Endothelial cell of umbilical vein (primary cell): ENCODE results near the gene ZBTB20. TPM values are rescaled to one million over a fixed set of nuclear protein-coding genes. Genes with fewer than 3 reads are reported as not detected.

ENCODE experiments used
- BruUV-seq: library from RNA; stranded (reverse); fragments of 400-500 nt; replicated peaks from 2 replicates; lab custom pipeline; 2021; lab: Mats Ljungman, UMichigan
- CTCF ChIA-PET: fragments of 300-600, 350-600 bp; sonication (Branson Sonifier 250); formaldehyde crosslinking; loops from one replicate; lab custom pipeline; 2021; ENCODE audit warnings: antibody characterized with exemption, inconsistent platforms; lab: Charles Lee
- POLR2A ChIA-PET: fragments of 300-600, 350-600 bp; sonication (Branson Sonifier 250); formaldehyde crosslinking; loops from one replicate; lab custom pipeline; 2021; ENCODE audit warnings: antibody characterized with exemption, inconsistent platforms; lab: Charles Lee
- DNase-seq: peaks from one replicate; pipeline ENCODE4 v3.0.0-alpha.2; 2011; ENCODE audit warnings: low read depth, low spot score
- FAIRE-seq: peaks from 2 replicates; lab custom pipeline; 2011; peaks lifted over from hg19 to GRCh38; lab: Jason Lieb, UNC
- H2AFZ ChIP-seq: 2 replicates; pipeline ENCODE4 v1.6.0; 2012; ENCODE audit warnings: low read depth, low read length, control low read depth, inconsistent platforms
- H3K27ac ChIP-seq: 2 replicates; pipeline ENCODE4 v1.5.1; 2011; ENCODE audit warnings: low read depth, mild to moderate bottlenecking, control low read depth, low read length, moderate library complexity; ENCODE audit not compliant: insufficient read depth
- H3K27me3 ChIP-seq, 2 experiments: 2 replicates each; pipeline versions ENCODE4 v1.6.0 to v1.6.1; 2011; ENCODE audit warnings: low read length in 2 of 2, mixed read lengths in 1 of 2; ENCODE audit not compliant: control insufficient read depth in 2 of 2, insufficient read depth in 2 of 2
- H3K36me3 ChIP-seq, 2 experiments: 2 replicates in 1 of 2; 3 replicates in 1 of 2; pipeline ENCODE4 v1.5.1; 2011; ENCODE audit warnings: low read length in 2 of 2, mild to moderate bottlenecking in 1 of 2, moderate library complexity in 1 of 2; ENCODE audit not compliant: control insufficient read depth in 2 of 2, insufficient read depth in 2 of 2; ENCODE audit errors: extremely low read depth in 1 of 2
- H3K4me1 ChIP-seq: 3 replicates; pipeline ENCODE4 v1.5.1; 2011; ENCODE audit warnings: mild to moderate bottlenecking, low read length; ENCODE audit not compliant: control insufficient read depth, insufficient read depth; ENCODE audit errors: extremely low read depth
- H3K4me2 ChIP-seq: 2 replicates; pipeline ENCODE4 v1.6.1; 2011; ENCODE audit warnings: low read length, control low read depth, mixed read lengths; ENCODE audit not compliant: insufficient read depth
- H3K4me3 ChIP-seq, 3 experiments: fragments of 200-600 bp in 1 of 3; sonication (generic), shearing (Covaris generic) in 1 of 3; replicated peaks in 1 of 3; 2 replicates each; pipeline ENCODE4 v1.5.1; 2011 to 2016; ENCODE audit warnings: control low read depth in 3 of 3, low read length in 3 of 3, mild to moderate bottlenecking in 2 of 3, inconsistent platforms in 1 of 3, low read depth in 1 of 3, moderate library complexity in 1 of 3; ENCODE audit not compliant: insufficient read depth in 1 of 3
- H3K79me2 ChIP-seq: 2 replicates; pipeline ENCODE4 v1.6.0; 2012; ENCODE audit warnings: low read length, inconsistent platforms; ENCODE audit not compliant: control insufficient read depth, insufficient read depth
- H3K9ac ChIP-seq: replicated peaks from 2 replicates; pipeline ENCODE3; 2011; ENCODE audit warnings: low read length, control low read depth; ENCODE audit not compliant: insufficient read depth; ENCODE audit errors: extremely low read depth
- H3K9me1 ChIP-seq: replicated peaks from 3 replicates; pipeline ENCODE4 v1.6.0; 2011; ENCODE audit warnings: mild to moderate bottlenecking, low read length; ENCODE audit not compliant: control insufficient read depth, insufficient read depth; ENCODE audit errors: extremely low read depth
- H3K9me3 ChIP-seq: replicated peaks from 2 replicates; pipeline ENCODE4 v1.5.1; 2012; ENCODE audit warnings: low read length, inconsistent platforms; ENCODE audit not compliant: control insufficient read depth, insufficient read depth
- H4K20me1 ChIP-seq: replicated peaks from 2 replicates; pipeline ENCODE3; 2011; ENCODE audit warnings: mild to moderate bottlenecking, low read length; ENCODE audit not compliant: control insufficient read depth, insufficient read depth; ENCODE audit errors: extremely low read depth
- CTCF ChIP-seq, 2 donors: IDR thresholded peaks; 1 replicate in 1 of 2; 2 replicates in 1 of 2; pipeline ENCODE4 v1.5.1; 2011; ENCODE audit warnings: low read length in 2 of 2, mild to moderate bottlenecking in 2 of 2, moderate library complexity in 2 of 2, control low read depth in 1 of 2, inconsistent platforms in 1 of 2, low read depth in 1 of 2; ENCODE audit not compliant: insufficient read depth in 1 of 2; ENCODE audit errors: extremely low read depth in 1 of 2
- EZH2 ChIP-seq: IDR thresholded peaks from 2 replicates; pipeline ENCODE4 v1.6.1; 2012; ENCODE audit warnings: borderline replicate concordance, low read depth, mild to moderate bottlenecking, moderate library complexity, low read length, inconsistent platforms; ENCODE audit not compliant: severe bottlenecking
- FOS ChIP-seq: IDR thresholded peaks from 2 replicates; pipeline ENCODE4 v1.6.1; 2011; ENCODE audit warnings: mild to moderate bottlenecking, low read length, moderate library complexity, borderline replicate concordance; ENCODE audit not compliant: insufficient read depth
- GATA2 ChIP-seq: IDR thresholded peaks from 2 replicates; pipeline ENCODE4 v1.7.0; 2011; ENCODE audit warnings: low read depth, mild to moderate bottlenecking, moderate library complexity, mixed read lengths, low read length; ENCODE audit not compliant: insufficient read length, insufficient read depth
- JUN ChIP-seq: IDR thresholded peaks from 2 replicates; pipeline ENCODE4 v1.6.1; 2011; ENCODE audit warnings: borderline replicate concordance, low read depth; ENCODE audit not compliant: insufficient read length, insufficient read depth
- MAX ChIP-seq: IDR thresholded peaks from 2 replicates; pipeline ENCODE4 v1.6.1; 2011; ENCODE audit not compliant: insufficient read depth, insufficient read length
- MYC ChIP-seq: IDR thresholded peaks from one replicate; pipeline ENCODE4 v1.6.1; 2011; ENCODE audit warnings: mild to moderate bottlenecking, low read depth, low read length
- POLR2A ChIP-seq: IDR thresholded peaks from 2 replicates; pipeline ENCODE4 v1.6.1; 2012; ENCODE audit warnings: low read depth, mild to moderate bottlenecking, control low read depth, low read length
- POLR2AphosphoS5 ChIP-seq: IDR thresholded peaks from 2 replicates; pipeline ENCODE4 v1.6.1; 2012; ENCODE audit warnings: low read depth, mild to moderate bottlenecking, control low read depth, low read length, moderate library complexity; ENCODE audit not compliant: insufficient read depth
- dilution Hi-C: fragments of 300-500 bp; cut with MboI; formaldehyde crosslinking; loops from one replicate; pipeline ENCODE4 v1.15.0; 2019; ENCODE audit warnings: low sequenced_read_pairs; ENCODE audit not compliant: extremely low pct_ligation_motif_present
- intact Hi-C: fragments of 100-400 bp; cut with micrococcal nuclease; formaldehyde crosslinking; loops from one replicate; pipeline ENCODE4 v1.10.0; 2022
- polyA plus RNA-seq, 4 experiments: library from polyadenylated mRNA; depleted of rRNA in 3 of 4; stranded (reverse) in 3 of 4; unstranded in 1 of 4; fragments of >200 nt; gene quantifications; 2 replicates each; pipeline versions ENCODE4 v1.2.1 to v1.2.3, GENCODE V29; 2011 to 2012; ENCODE audit warnings: missing spikeins in 1 of 4
- total RNA-seq: library from RNA; stranded (reverse); gene quantifications from 2 replicates; pipeline ENCODE4 v1.2.3, GENCODE V29; 2021

The ZBTB20 gene
- total and polyA plus RNA-seq, 2 donors (not counting 3 experiments of a cell fraction or from before 2014, with no cell fraction given), result 2.1 to 20.5 TPM

GRCh38 chr3:114646526-114646925 lies 500.6 kb downstream of the ZBTB20 start:
- no peak overlapping the region for H3K4me3 ChIP-seq
- dilution Hi-C loops, result no loop called here
- H3K4me2 ChIP-seq, result no peak overlapping the region
- no peaks in the 10 kb centered on the region for H3K9me3 ChIP-seq
- no peak for TF ChIP-seq POLR2A
- no peak for TF ChIP-seq EZH2
- TF ChIP-seq FOS, result no peak
- DNase-seq (no peak), FAIRE-seq (no peak)
- no peaks in the 10 kb centered on the region for H4K20me1 ChIP-seq
- no peaks in the 10 kb centered on the region for H3K9me1 ChIP-seq
- no peak overlapping the region for H3K27ac ChIP-seq
- H2AFZ ChIP-seq, result no peak overlapping the region
- no peaks in the 10 kb centered on the region for H3K27me3 ChIP-seq
- ChIA-PET POLR2A (no interaction called here), CTCF (no interaction called here)
- H3K9ac ChIP-seq, result no peak overlapping the region
- intact Hi-C loops, result no loop called here
- no TSS peak for BruUV-seq
- H3K36me3 ChIP-seq, result no peaks in the 10 kb centered on the region
- H3K4me1 ChIP-seq, result peaks cover 24% of the 10 kb centered on the region
- H3K79me2 ChIP-seq, result no peaks in the 10 kb centered on the region

- intact Hi-C loops, result no loop called here
- DNase-seq, result no peak
- TF ChIP-seq FOS (no peak), POLR2AphosphoS5 (no peak), JUN (no peak), MAX (no peak), POLR2A (no peak), EZH2 (no peak), GATA2 (no peak), MYC (no peak), CTCF (IDR thresholded peaks at IDR 0.05; ENCODE audit: extremely low read depth in 1 of 2, insufficient read depth in 1 of 2, low read depth in 1 of 2, low read length in 2 of 2) (no peak)
- Histone ChIP-seq H3K9me1 (no peaks in the 10 kb centered on the region), H3K4me1 (peaks cover 16% of the 10 kb centered on the region), H3K27ac (no peak overlapping the region), H3K36me3 (no peaks in the 10 kb centered on the region), H4K20me1 (no peaks in the 10 kb centered on the region), H3K27me3 (no peaks in the 10 kb centered on the region), H3K4me2 (no peak overlapping the region), H3K9me3 (no peaks in the 10 kb centered on the region), H3K79me2 (no peaks in the 10 kb centered on the region), H2AFZ (no peak overlapping the region), H3K9ac (no peak overlapping the region), H3K4me3 (no peak overlapping the region)
- no TSS peak for BruUV-seq
- CTCF ChIA-PET, result no interaction called here
- FAIRE-seq, result no peak
- dilution Hi-C loops, result no loop called here
- POLR2A ChIA-PET, result no interaction called here
These were observed 501.7 kb downstream of the ZBTB20 start for GRCh38 chr3:114645392-114645791.
